GM23338 (cell line): ENCODE measurements around the gene PAQR4. TPM values are rescaled to one million over a fixed set of nuclear protein-coding genes. Genes with fewer than 3 reads are reported as not detected.

ENCODE experiments used
- ATAC-seq: fragments of 200-7000 bp; cut with Tn5 transposase; 3 replicates; pipeline ENCODE4 v1.9.1; 2020
- DNase-seq: peaks from one replicate; pipeline ENCODE4 v3.0.0-alpha.2; 2015; ENCODE audit warnings: low spot score
- H2AFZ ChIP-seq: fragments of 200-600 bp; sonication (generic); 2 replicates; pipeline ENCODE4 v1.8.0; 2016; ENCODE audit warnings: antibody characterized with exemption, mild to moderate bottlenecking, moderate library complexity
- H3F3A ChIP-seq: fragments of 200-600 bp; sonication (generic); replicated peaks from 2 replicates; pipeline ENCODE4 v1.8.0; 2017; ENCODE audit warnings: antibody characterized with exemption, mixed run types, low read depth
- H3K27ac ChIP-seq: fragments of 200-600 bp; sonication (generic); 2 replicates; pipeline ENCODE4 v1.6.1; 2016; ENCODE audit warnings: low read depth
- H3K27me3 ChIP-seq: fragments of 200-600 bp; sonication (generic); 2 replicates; pipeline ENCODE4 v1.8.0; 2016; ENCODE audit warnings: mild to moderate bottlenecking, mixed run types, moderate library complexity; ENCODE audit not compliant: insufficient read depth
- H3K36me3 ChIP-seq: fragments of 200-600 bp; sonication (generic); 2 replicates; pipeline ENCODE4 v1.8.0; 2016; ENCODE audit warnings: mild to moderate bottlenecking; ENCODE audit not compliant: insufficient read depth
- H3K4me1 ChIP-seq: fragments of 200-600 bp; sonication (generic); 2 replicates; pipeline ENCODE4 v1.8.0; 2016; ENCODE audit warnings: mild to moderate bottlenecking, moderate library complexity; ENCODE audit not compliant: insufficient read depth
- H3K4me2 ChIP-seq: fragments of 200-600 bp; sonication (generic); 2 replicates; pipeline ENCODE4 v1.7.1; 2017; ENCODE audit warnings: mixed run types
- H3K4me3 ChIP-seq: fragments of 200-600 bp; sonication (generic); 2 replicates; pipeline ENCODE4 v1.6.1; 2016; ENCODE audit warnings: mixed run types
- H3K79me2 ChIP-seq: fragments of 200-600 bp; sonication (generic); replicated peaks from 2 replicates; pipeline ENCODE4 v1.8.0; 2017; ENCODE audit warnings: mild to moderate bottlenecking; ENCODE audit not compliant: insufficient read depth
- H3K9me2 ChIP-seq: fragments of 200-600 bp; sonication (generic); 2 replicates; pipeline ENCODE4 v1.8.0; 2017; ENCODE audit not compliant: insufficient read depth
- H4K20me1 ChIP-seq: fragments of 200-600 bp; sonication (generic); replicated peaks from 2 replicates; pipeline ENCODE4 v1.8.0; 2017; ENCODE audit warnings: mild to moderate bottlenecking; ENCODE audit not compliant: insufficient read depth
- H3K27ac Mint-ChIP-seq: 2 replicates; pipeline ENCODE4 v1.8.0; 2020; ENCODE audit warnings: inconsistent platforms, mild to moderate bottlenecking, moderate library complexity, mixed read lengths
- H3K27me3 Mint-ChIP-seq: 3 replicates; pipeline ENCODE4 v1.8.0; 2022; ENCODE audit warnings: low read depth, mild to moderate bottlenecking, moderate library complexity, mixed read lengths, inconsistent platforms; ENCODE audit not compliant: insufficient read depth, poor library complexity
- H3K36me3 Mint-ChIP-seq: 3 replicates; pipeline ENCODE4 v1.8.0; 2021; ENCODE audit warnings: low read depth, mild to moderate bottlenecking, inconsistent platforms, moderate library complexity, mixed read lengths
- H3K4me1 Mint-ChIP-seq: 3 replicates; pipeline ENCODE4 v1.8.0; 2020; ENCODE audit warnings: mild to moderate bottlenecking, inconsistent platforms, mixed read lengths
- H3K4me3 Mint-ChIP-seq: 3 replicates; pipeline ENCODE4 v1.8.0; 2021; ENCODE audit warnings: moderate library complexity, mild to moderate bottlenecking, inconsistent platforms, mixed read lengths
- H3K9me3 Mint-ChIP-seq: 3 replicates; pipeline ENCODE4 v1.8.0; 2020; ENCODE audit warnings: moderate library complexity, mild to moderate bottlenecking, inconsistent platforms, mixed read lengths
- CREB1 ChIP-seq: fragments of 250-450 bp; sonication (Bioruptor Pico); IDR thresholded peaks from 2 replicates; pipeline ENCODE4 v1.5.0; 2020; ENCODE audit warnings: low read depth, mild to moderate bottlenecking, moderate library complexity
- ETS1 ChIP-seq: IDR thresholded peaks from 2 replicates; pipeline ENCODE4 v1.6.1; 2016; ENCODE audit warnings: antibody characterized with exemption
- POLR2AphosphoS5 ChIP-seq: IDR thresholded peaks from 2 replicates; pipeline ENCODE4 v1.6.1; 2016; ENCODE audit warnings: antibody characterized with exemption, low read depth
- ZNF331 ChIP-seq: fragments of 250-450 bp; sonication (Bioruptor Pico); IDR thresholded peaks from 2 replicates; pipeline ENCODE4 v1.5.0; 2020; ENCODE audit warnings: low read depth, mild to moderate bottlenecking, moderate library complexity
- polyA plus RNA-seq: library from polyadenylated mRNA; unstranded; fragments of >200 nt; fragmentation: Nextera tagmentation; extraction: Ambion mirVana; gene quantifications from 2 replicates; pipeline ENCODE4 v1.2.1, GENCODE V29; 2016
- total RNA-seq: library from RNA; depleted of rRNA; stranded (reverse); fragments of >200 nt; shearing (Covaris generic); gene quantifications from 2 replicates; pipeline ENCODE4 v1.2.3, GENCODE V29; 2014
- TF ChIP-seq, protein P1 (sequence below): fragments of 250-450 bp; sonication (Bioruptor Pico); IDR thresholded peaks from 2 replicates; pipeline ENCODE4 v1.5.0; 2020; ENCODE audit warnings: mild to moderate bottlenecking, moderate library complexity
- TF ChIP-seq, protein P2 (sequence below): IDR thresholded peaks from one replicate; pipeline ENCODE4 v1.6.1; 2018; ENCODE audit warnings: antibody characterized with exemption; ENCODE audit not compliant: unreplicated experiment

PAQR4 gene
- total and polyA plus RNA-seq, 2 experiments from 2014 or later = 7.0 to 29.3 TPM

- H3K27ac ChIP-seq = peak within 1 kb of the TSS; percentile 99
- H2AFZ ChIP-seq = peak within 1 kb of the TSS; percentile 78; the same call in 1 of the 2 replicates
- peak; percentile 1; the same call in 2 of the 3 replicates for ATAC-seq
- DNase-seq = peak; percentile 92
- Mint-ChIP-seq H3K9me3 (peaks cover 7% of the 10 kb centered on the region; the same call in 2 of the 3 replicates), H3K36me3 (peaks cover 39% of the 10 kb centered on the region), H3K27ac (peak within 1 kb of the TSS; percentile 98), H3K4me1 (peaks cover 40% of the 10 kb centered on the region), H3K27me3 (peaks cover 47% of the 10 kb centered on the region), H3K4me3 (peak within 1 kb of the TSS; percentile 96)
- H3F3A ChIP-seq = peaks cover 55% of the 10 kb centered on the region
- H3K27me3 ChIP-seq = no peaks in the 10 kb centered on the region; the same call in 1 of the 2 replicates
- H3K79me2 ChIP-seq = peaks cover 40% of the 10 kb centered on the region
- peaks cover 43% of the 10 kb centered on the region for H3K4me1 ChIP-seq
- H3K4me3 ChIP-seq = peak within 1 kb of the TSS; percentile 85
- no peaks in the 10 kb centered on the region for H3K9me2 ChIP-seq
- H3K36me3 ChIP-seq = no peaks in the 10 kb centered on the region
- peaks cover 40% of the 10 kb centered on the region for H4K20me1 ChIP-seq
- peak within 1 kb of the TSS; percentile 97 for H3K4me2 ChIP-seq
- peak; percentile 92 for TF ChIP-seq POLR2AphosphoS5
- TF ChIP-seq CREB1 (CRISPR knock-in tag) = no peak
- TF ChIP-seq, protein P1, sequence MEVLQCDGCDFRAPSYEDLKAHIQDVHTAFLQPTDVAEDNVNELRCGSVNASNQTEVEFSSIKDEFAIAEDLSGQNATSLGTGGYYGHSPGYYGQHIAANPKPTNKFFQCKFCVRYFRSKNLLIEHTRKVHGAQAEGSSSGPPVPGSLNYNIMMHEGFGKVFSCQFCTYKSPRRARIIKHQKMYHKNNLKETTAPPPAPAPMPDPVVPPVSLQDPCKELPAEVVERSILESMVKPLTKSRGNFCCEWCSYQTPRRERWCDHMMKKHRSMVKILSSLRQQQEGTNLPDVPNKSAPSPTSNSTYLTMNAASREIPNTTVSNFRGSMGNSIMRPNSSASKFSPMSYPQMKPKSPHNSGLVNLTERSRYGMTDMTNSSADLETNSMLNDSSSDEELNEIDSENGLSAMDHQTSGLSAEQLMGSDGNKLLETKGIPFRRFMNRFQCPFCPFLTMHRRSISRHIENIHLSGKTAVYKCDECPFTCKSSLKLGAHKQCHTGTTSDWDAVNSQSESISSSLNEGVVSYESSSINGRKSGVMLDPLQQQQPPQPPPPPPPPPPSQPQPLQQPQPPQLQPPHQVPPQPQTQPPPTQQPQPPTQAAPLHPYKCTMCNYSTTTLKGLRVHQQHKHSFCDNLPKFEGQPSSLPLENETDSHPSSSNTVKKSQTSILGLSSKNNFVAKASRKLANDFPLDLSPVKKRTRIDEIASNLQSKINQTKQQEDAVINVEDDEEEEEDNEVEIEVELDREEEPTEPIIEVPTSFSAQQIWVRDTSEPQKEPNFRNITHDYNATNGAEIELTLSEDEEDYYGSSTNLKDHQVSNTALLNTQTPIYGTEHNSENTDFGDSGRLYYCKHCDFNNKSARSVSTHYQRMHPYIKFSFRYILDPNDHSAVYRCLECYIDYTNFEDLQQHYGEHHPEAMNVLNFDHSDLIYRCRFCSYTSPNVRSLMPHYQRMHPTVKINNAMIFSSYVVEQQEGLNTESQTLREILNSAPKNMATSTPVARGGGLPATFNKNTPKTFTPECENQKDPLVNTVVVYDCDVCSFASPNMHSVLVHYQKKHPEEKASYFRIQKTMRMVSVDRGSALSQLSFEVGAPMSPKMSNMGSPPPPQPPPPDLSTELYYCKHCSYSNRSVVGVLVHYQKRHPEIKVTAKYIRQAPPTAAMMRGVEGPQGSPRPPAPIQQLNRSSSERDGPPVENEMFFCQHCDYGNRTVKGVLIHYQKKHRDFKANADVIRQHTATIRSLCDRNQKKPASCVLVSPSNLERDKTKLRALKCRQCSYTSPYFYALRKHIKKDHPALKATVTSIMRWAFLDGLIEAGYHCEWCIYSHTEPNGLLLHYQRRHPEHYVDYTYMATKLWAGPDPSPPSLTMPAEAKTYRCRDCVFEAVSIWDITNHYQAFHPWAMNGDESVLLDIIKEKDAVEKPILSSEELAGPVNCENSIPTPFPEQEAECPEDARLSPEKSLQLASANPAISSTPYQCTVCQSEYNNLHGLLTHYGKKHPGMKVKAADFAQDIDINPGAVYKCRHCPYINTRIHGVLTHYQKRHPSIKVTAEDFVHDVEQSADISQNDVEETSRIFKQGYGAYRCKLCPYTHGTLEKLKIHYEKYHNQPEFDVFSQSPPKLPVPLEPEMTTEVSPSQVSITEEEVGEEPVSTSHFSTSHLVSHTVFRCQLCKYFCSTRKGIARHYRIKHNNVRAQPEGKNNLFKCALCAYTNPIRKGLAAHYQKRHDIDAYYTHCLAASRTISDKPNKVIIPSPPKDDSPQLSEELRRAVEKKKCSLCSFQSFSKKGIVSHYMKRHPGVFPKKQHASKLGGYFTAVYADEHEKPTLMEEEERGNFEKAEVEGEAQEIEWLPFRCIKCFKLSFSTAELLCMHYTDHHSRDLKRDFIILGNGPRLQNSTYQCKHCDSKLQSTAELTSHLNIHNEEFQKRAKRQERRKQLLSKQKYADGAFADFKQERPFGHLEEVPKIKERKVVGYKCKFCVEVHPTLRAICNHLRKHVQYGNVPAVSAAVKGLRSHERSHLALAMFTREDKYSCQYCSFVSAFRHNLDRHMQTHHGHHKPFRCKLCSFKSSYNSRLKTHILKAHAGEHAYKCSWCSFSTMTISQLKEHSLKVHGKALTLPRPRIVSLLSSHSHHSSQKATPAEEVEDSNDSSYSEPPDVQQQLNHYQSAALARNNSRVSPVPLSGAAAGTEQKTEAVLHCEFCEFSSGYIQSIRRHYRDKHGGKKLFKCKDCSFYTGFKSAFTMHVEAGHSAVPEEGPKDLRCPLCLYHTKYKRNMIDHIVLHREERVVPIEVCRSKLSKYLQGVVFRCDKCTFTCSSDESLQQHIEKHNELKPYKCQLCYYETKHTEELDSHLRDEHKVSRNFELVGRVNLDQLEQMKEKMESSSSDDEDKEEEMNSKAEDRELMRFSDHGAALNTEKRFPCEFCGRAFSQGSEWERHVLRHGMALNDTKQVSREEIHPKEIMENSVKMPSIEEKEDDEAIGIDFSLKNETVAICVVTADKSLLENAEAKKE = no peak
- no peak for TF ChIP-seq ZNF331 (CRISPR knock-in tag)
- 0 out of 2 replicates have a peak, but pooled peaks have one; percentile 23 for TF ChIP-seq ETS1
- TF ChIP-seq, protein P2, sequence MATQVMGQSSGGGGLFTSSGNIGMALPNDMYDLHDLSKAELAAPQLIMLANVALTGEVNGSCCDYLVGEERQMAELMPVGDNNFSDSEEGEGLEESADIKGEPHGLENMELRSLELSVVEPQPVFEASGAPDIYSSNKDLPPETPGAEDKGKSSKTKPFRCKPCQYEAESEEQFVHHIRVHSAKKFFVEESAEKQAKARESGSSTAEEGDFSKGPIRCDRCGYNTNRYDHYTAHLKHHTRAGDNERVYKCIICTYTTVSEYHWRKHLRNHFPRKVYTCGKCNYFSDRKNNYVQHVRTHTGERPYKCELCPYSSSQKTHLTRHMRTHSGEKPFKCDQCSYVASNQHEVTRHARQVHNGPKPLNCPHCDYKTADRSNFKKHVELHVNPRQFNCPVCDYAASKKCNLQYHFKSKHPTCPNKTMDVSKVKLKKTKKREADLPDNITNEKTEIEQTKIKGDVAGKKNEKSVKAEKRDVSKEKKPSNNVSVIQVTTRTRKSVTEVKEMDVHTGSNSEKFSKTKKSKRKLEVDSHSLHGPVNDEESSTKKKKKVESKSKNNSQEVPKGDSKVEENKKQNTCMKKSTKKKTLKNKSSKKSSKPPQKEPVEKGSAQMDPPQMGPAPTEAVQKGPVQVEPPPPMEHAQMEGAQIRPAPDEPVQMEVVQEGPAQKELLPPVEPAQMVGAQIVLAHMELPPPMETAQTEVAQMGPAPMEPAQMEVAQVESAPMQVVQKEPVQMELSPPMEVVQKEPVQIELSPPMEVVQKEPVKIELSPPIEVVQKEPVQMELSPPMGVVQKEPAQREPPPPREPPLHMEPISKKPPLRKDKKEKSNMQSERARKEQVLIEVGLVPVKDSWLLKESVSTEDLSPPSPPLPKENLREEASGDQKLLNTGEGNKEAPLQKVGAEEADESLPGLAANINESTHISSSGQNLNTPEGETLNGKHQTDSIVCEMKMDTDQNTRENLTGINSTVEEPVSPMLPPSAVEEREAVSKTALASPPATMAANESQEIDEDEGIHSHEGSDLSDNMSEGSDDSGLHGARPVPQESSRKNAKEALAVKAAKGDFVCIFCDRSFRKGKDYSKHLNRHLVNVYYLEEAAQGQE = no peak
Observed at GRCh38 chr16:3020247-3020603, 51.1 kb downstream of the PAQR4 start, which contains the start of gene TNFRSF12A. Gene TNFRSF12A, plus strand, starts transcription at chr16:3020368. Its CDS starts 30 bp downstream, at chr16:3020398.
